BLaER1 treated with 17β-estradiol and CSF1 and Interleukin-3, amounts not matched to agents 10 nM and 100 nM (cell line): ENCODE data around the gene AP2A2.

Experiments
- H3K27ac ChIP-seq, 11 experiments: shearing (Covaris generic); formaldehyde crosslinking; 2 replicates each; pipeline ENCODE4 v1.8.1; 2022
- H3K27me3 ChIP-seq, 11 experiments: shearing (Covaris generic); formaldehyde crosslinking; 2 replicates each; pipeline ENCODE4 v1.8.1; 2022
- H3K36me3 ChIP-seq, 11 experiments: shearing (Covaris generic); formaldehyde crosslinking; 2 replicates each; pipeline ENCODE4 v1.8.1; 2022
- H3K4me1 ChIP-seq, 10 experiments: shearing (Covaris generic); formaldehyde crosslinking; 2 replicates each; pipeline ENCODE4 v1.8.1; 2022
- H3K4me2 ChIP-seq, 11 experiments: shearing (Covaris generic); formaldehyde crosslinking; 2 replicates each; pipeline ENCODE4 v1.8.1; 2022
- H3K4me3 ChIP-seq, 10 experiments: shearing (Covaris generic); formaldehyde crosslinking; 2 replicates each; pipeline ENCODE4 v1.8.1; 2022
- H3K9ac ChIP-seq, 11 experiments: shearing (Covaris generic); formaldehyde crosslinking; 2 replicates each; pipeline ENCODE4 v1.8.1; 2022
- H3K9me3 ChIP-seq, 11 experiments: shearing (Covaris generic); formaldehyde crosslinking; replicated peaks in 1 of 11; 2 replicates each; pipeline ENCODE4 v1.8.1; 2022
- H4K20me1 ChIP-seq, 11 experiments: shearing (Covaris generic); formaldehyde crosslinking; 2 replicates each; pipeline ENCODE4 v1.8.1; 2022
- Cebpa-rat ChIP-seq, 11 experiments: shearing (Covaris generic); IDR thresholded peaks; 2 replicates each; pipeline ENCODE4 v1.8.1; 2022

Gene AP2A2

DNA sequence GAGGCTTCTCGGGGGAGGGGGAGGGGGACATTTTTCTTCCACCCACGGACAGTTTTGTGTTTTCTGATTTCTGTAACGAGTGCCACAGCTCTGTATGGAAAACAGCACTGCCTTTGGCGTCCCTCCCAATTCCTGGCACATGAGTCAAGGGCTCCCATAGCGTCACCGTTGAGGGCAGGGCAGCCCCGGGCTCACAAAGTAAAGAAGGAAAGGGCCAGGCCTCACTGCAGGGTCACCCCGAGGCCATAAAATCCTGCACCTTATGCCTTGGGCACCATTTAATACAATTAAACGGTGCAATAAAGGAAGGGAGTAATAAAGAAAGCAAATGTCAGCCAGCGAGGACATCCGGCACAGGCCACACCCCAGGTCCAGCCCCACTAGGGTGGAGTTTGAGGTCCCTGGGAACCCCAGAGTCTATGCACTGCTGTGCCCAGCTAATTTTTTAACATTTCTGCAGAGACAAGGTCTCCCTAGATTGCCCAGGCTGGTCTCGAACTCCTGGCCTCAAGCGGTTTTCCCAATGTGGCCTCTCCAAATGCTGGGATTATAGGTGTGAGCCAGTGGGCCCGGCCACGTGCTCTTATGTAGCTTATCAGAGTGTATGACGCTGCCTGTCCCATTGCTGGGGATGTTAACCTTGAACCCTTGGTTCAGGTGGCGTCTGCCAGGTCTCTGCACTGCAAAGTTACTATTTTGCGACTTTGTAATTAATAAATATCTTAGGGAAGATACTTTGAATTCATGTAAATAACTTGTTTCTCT, 135.4 kb downstream of the AP2A2 start:
- peaks cover 0 to 4% (median 0%) of the 10 kb centered on the region in 11 experiments; a peak in 2 of 22 replicates for H3K27me3 ChIP-seq
- peaks cover 7 to 10% (median 8%) of the 10 kb centered on the region in 11 experiments; a peak in 17 of 22 replicates for H3K9me3 ChIP-seq
- no peak for TF ChIP-seq Cebpa-rat (IDR thresholded peaks at IDR 0.05)
- no peaks in the 10 kb centered on the region for H3K36me3 ChIP-seq
- no peaks in the 10 kb centered on the region; a peak in 1 of 22 replicates for H4K20me1 ChIP-seq
- no peak overlapping the region for H3K4me3 ChIP-seq
- H3K4me2 ChIP-seq: no peak overlapping the region
- no peak overlapping the region for H3K9ac ChIP-seq
- peaks cover 18 to 38% (median 25%) of the 10 kb centered on the region in 10 experiments for H3K4me1 ChIP-seq
- H3K27ac ChIP-seq: no peak overlapping the region
